Measurements from ENCODE around the gene CAMTA1.
A peak's percentile ranks its signal among the peaks of the same experiment; 100 is the strongest.

The CAMTA1 gene

DNA sequence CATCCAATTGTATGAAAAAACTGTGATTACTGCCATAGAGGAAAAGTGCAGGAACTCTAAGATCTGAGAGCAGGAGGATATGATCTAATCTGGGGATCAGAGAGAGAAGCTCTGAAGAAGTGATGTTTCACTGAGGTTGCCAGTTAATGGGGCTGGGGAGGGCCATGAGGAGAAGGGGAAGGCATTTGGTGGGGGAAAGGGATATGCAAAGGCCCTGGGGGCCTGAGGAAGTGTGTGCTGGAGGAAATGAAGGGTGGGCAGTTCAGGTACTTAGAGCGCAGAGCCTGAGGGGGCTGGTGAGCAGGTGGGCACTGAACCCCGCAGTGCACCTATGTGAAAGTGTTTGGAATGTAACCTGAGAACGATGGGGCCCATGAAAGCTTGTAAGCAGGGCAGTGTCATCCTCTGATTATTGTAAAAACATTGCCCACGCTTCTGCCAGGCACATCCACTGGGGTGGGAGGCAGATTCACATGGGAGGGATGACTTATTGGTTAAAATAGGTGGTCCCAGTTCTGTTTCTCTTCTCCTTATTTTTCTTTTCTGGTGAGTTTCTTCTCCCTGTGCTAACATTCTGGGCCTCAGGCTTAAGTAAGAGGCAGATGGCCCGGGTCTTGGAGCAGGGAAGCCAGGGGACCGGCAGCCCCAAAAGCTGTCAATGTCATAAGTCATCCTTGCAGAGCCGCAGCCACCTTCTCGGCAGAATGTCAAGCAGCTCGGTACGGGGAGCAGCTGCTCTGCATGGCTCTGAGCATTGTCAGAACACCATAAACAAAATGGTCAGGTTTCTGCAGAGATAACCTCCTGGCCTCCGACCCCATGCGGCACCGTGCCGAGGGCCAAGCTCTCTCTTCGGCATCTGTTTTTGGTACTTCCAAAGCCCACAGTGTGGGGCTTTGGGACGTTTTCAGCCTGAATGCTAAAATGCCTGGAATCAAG is 493.8 kb downstream of the CAMTA1 start:
- no peak for DNase-seq

- DNase-seq: no peak
Observed at GRCh38 chr1:7279769-7280168, 494.5 kb downstream of the CAMTA1 start.

DNA sequence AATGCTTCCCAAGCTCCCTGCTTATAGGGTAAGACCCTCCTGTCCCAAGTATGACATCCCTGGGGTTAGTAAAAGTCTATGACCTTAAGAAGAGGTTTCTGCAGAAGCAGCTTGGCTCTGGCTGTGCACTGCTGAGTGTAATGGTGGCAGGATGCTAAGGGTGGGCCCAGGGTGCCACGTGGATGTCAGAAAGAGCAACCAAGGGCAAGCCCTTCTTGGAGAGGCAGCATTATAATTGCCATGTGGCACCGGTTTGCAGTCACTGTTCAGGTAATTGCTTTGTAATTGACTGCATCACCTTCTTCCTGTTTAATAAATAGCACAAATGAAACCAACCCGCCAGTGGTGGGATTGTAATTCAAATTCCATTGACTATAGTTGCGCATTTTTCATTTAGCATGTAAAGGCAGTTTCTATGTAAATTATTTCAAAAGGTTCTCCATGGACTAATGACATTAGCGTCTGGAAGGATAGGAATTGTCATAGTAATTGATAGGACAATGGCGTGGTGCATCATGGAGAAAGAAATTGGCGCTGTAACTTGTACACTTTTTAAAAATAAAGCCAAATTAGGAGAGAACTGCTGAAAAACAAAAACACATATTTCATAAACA is 495.2 kb downstream of the CAMTA1 start:
- DNase-seq: no peak

DNA sequence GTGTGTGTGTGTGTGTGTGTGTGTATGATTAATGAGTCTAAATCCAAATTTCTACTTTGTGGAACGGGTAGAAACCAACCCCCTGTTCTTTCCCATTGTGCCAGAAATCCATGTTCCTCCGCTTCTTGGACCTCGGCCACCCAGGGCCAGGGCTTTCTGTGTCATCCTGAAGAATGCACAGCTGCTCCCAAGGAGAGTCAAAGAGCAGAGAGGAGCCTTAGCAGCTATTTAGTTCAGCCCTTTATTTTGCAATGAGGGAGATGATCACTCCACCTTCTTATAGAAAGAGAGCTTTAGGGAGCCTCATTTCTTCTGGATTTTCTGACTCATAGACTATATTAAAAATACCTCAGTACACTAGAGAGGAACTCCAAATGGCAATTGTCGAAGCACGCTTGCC is 496.6 kb downstream of the CAMTA1 start:
- DNase-seq: peak; percentile 22

DNA sequence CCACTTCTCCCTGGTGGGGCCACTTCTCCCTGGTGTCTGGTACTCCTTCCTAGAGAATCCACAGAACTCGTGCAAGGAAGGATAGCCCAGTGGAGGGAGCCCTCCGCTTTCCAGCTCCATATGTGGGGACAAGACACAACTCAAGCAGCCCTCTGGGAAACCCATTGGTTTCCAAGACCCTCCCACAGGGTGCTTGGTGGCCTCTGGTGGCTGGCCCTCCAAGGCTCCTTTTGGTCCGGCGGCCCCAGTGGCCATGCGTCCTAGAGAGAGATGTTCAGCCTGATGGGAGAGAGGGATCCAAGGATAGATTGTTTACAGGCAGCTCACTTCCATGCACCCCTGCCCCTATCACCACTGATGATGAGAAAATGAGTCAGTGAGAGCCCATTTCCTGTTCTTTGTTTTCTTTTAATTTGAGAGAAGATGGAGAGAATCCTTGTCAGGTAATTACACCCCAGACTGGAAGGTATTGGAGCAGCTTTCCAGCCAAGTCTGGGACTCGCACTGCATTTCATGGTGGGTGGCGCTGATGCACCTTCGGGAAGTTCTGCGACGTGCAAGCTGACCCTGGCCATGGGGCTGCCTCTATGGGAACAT is 499.7 kb downstream of the CAMTA1 start:
- DNase-seq: no peak

DNA sequence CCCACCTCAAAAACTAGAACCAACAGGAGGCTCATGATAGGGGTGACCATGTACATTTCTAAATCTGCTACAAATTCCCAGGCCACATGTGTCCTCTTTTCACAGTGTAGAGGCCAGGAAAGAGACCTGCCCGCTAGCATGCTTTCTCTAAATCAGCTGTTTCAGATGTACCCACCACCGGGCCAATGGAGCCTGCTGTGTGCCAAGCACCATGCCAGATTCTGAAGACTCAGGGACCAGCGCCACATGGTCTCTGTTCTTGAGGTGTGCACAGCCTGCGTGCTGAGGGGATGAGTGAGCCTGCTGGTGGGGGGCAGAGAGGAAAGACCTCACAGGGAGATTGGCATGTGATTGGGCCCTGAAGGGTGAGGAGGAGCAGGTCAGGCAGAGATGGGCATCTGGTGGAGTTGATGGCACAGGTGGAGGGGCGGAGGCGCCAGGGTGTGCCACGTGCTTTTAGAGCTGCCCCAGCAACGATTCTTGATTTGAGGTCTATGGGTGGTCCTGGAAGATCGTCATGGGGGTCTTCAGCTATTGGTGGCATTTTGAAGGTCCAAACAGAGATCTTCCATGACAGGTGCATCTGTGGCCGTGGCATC is 500.7 kb downstream of the CAMTA1 start:
- no peak for DNase-seq

- no peak for DNase-seq
Observed at GRCh38 chr1:7287013-7287412, 501.8 kb downstream of the CAMTA1 start.

GRCh38 chr1:7288992-7289391 is 503.7 kb downstream of the CAMTA1 start:
- DNase-seq: no peak

GRCh38 chr1:7289694-7290093 is 504.4 kb downstream of the CAMTA1 start:
- no peak for DNase-seq

DNA sequence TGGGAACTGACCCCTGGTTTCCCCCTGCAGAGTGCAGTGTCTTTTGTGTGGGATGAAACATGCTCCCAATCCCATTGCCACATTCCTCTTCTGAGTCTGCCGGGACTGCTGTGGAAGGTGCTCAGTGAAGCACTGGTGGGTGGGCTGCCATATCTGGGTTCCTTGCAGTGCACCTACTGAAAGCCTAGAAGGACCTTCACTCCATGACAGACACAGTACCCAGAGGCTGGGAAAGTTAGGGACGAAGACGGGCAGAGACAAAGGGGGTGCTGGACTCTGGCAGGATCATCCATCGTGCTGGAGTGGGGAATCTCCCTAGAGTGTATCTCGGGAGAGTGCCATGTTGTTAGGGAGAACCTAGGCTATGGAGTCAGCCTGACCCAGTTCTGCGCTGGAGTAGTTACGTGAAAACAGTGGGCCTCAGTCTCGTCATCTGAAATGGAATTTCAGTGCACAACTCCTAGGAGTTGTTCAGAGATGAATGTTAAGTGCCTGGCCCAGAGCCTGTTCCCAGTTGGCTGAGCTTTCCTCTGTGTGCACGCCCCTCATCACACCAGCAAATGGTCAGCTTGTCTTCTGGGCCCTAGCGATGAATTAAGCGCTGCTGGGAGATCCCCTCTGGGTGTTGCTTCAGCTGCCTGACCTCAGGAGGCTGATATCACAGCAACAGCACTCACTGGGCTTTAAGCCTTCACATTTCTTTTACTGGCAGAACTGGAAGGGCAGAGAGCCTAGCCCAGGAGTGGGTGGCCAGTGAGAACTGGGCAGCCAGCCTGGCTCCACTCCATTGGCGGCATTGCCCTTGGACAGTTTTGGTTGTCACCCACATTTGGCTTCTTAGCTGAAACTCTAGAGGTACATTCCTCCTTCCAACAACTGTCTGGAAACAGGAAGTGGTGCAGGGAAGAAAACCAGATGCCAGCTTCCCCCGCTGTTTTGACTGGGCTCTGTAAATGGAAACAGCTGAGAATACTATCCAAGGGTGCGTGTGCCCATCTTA is 506.0 kb downstream of the CAMTA1 start:
- no peak for DNase-seq

DNA sequence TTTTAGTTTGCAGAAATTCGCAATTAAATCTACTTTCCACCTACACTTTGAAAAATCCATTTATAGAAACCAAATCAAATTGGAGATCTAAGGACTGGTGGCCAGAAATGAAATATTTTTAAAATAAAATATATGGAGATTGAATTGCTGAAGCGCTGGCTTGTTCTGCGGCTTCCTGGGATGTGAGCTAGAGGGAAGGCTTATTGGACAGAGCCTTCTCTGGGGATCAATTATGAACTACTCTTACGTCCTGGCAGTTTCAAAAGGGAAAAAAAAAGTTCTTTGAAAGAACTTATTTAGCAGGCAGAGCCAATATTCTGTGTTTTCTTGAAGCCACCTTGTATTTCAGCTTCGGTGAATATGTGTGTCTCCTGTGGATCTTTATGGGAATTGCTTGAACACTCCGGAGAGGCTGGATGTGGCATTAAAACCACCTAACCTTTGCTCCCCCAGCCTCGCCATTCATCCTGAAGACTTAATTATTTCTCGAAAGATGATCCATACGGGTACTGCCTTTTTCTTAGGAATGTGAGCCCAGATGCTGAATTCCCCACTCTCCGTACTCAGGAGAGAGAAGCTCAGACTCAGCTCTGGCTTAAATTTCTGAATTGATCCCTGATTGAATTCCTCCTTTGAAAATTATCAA is 506.9 kb downstream of the CAMTA1 start:
- no peak for DNase-seq

DNA sequence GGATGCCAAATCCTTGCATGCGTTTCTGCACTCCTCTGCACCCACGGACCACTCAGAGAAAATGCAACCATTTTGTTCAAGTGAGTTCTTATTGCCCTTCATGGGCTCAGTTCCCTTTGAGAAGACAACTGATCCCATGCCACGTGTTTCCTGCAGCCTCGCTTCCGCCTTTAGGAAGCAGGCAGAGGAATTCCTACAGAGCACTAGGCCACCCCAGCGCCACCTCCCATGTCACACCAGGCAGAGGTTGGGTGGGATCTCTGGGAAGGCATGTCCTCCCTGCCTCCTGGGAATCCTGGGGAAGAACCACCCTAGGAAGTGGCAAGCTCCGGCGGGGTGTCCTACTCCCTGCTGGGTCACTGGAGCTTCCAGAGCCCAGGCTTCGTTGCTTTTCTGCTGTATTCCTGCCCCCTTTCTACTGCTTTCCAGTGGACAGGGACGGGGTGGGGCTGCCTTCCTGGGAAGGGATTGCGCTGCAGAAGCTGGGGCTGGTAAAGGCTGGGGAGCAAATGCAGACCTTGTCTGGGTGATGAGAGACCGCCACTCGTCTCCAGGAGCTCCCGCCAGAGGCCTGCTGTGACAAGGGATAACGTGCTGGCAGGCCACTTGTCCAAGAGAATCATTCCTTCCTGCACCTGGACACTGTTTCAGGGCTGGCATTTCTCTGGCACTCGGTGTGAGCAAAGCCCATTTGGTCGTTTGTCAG is 507.6 kb downstream of the CAMTA1 start:
- DNase-seq: no peak

DNA sequence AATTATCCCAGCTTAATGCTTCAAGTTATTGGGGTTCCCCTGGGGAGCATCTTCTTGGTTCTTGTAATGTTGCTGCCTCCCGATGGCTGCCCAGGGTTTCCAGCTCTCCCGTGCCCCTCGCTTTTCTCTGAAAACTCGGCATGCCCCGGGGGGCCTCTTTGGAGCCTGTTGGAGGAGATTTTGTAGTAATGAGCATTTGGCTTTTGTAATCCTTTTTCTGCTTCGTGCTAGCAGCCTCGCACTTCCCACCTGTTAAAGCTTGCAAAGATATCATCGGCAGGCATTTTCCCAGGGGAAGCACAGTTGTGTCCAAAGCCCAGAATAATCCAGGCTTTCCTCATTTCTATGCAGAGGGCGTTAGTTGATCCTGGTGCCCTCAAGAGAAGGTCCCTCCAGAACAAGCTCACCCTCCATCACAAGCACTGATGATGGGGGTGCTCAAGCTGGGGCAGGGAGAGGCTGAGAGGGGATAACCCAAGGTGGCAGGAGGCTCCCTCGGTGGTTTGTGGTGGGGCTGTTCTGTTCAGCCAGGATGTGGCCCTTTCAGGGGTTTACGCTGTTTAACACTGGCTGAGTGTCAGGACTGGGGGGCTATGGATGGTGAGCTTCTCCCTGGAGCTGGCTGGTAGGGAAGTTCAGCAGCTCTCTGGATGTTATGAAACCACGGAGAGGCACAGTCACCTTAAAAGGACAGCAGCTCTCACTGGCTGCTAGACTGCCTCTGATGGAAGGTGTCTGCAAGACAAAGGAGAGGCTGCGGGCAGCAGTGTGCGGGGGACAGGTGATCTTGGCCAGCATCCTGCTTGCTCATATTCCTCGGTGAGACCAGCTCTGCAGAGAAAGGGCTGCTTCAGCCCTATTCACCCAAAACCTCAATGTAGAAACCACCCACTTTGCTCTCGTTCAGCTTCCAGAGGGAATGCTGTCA is 508.7 kb downstream of the CAMTA1 start:
- DNase-seq: no peak

- no peak for DNase-seq
Observed at GRCh38 chr1:7294636-7295035, 509.4 kb downstream of the CAMTA1 start.

GRCh38 chr1:7295946-7296345 is 510.7 kb downstream of the CAMTA1 start:
- no peak for DNase-seq

- no peak for DNase-seq
Observed at GRCh38 chr1:7296968-7297367, 511.7 kb downstream of the CAMTA1 start.

GRCh38 chr1:7298145-7298544 is 512.9 kb downstream of the CAMTA1 start:
- DNase-seq: no peak

DNA sequence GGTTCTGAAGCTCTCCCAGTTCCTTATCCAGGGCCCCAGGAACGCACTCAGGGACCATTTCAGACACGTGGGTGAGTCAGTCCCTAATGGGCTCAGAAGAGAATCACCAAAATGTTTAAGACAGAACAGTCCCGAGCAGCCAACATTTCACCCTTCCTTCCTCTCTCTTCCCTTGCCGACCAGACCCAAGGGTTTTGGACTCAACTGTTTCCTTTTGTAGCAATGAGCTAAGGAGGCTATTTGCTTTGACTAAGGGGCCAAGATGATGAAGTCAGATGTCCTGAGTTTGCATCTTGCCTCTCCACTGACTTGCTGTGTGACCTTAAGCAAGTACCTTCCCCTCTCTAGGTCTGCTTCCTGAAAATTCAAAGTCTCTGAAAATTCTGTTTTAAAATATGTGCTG is 513.5 kb downstream of the CAMTA1 start:
- peak; percentile 46 for DNase-seq

GRCh38 chr1:7299329-7299799 is 514.1 kb downstream of the CAMTA1 start:
- peak; percentile 89 for DNase-seq

DNA sequence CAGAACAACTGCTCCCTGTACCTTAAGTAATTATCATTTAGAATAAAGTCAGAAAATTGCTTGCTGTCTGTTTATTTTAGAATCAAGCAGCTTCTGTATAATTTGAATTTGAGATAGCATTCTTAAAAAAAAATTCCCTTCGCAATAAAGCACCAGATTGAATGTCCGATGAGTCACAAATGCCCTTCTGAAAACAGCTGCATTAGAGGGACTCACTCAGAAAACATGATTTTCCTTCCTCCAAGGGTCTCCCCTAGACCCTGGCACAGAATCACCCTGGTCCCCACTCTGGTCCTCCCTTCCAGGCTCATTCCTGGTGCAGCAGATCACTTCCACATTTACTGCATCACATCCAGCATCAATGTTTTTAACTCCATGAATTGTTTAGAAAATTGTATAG is 514.7 kb downstream of the CAMTA1 start:
- no peak for DNase-seq
